ENCODE data around the gene SCYGR5.
A peak's percentile ranks its signal among the peaks of the same experiment; 100 is the strongest.

SCYGR5 gene

GRCh38 chr2:227687189-227687588, 20.6 kb downstream of the SCYGR5 start:
- no peaks in the 10 kb centered on the region for H3K9me3 ChIP-seq (ENCODE audit: insufficient read depth, low read depth, low read length)
- no peak overlapping the region for H3K4me2 ChIP-seq (ENCODE audit: low read length)
- no peaks in the 10 kb centered on the region for H3K4me1 ChIP-seq (ENCODE audit: control insufficient read depth in 1 of 2, insufficient read depth in 2 of 2, low read length in 2 of 2)
- H3K4me3 ChIP-seq (ENCODE audit: low read depth, low read length), result no peak overlapping the region
- H3K79me1 ChIP-seq (ENCODE audit: low read length), result no peaks in the 10 kb centered on the region
- no peaks in the 10 kb centered on the region for H3K27me3 ChIP-seq (ENCODE audit: insufficient read depth, low read length)
- H2BK120ac ChIP-seq (ENCODE audit: insufficient read depth, low read length, poor library complexity), result no peak overlapping the region
- no peak overlapping the region for H3K27ac ChIP-seq (ENCODE audit: low read depth, low read length)
- H3K18ac ChIP-seq (ENCODE audit: low read length), result no peak overlapping the region
- H2BK5ac ChIP-seq (ENCODE audit: low read depth, low read length, poor library complexity), result no peak overlapping the region
- H2BK12ac ChIP-seq (ENCODE audit: low read length), result no peak overlapping the region
- no peak overlapping the region for H3K4ac ChIP-seq (ENCODE audit: low read depth, low read length)
- no peak overlapping the region for H4K8ac ChIP-seq (ENCODE audit: low read depth, low read length)
- H3K14ac ChIP-seq (ENCODE audit: low read length), result no peak overlapping the region
- peaks cover 4% of the 10 kb centered on the region in 2 experiments for H3K36me3 ChIP-seq (ENCODE audit: control insufficient read depth in 1 of 2, insufficient read depth in 2 of 2, low read length in 2 of 2)
- no peak overlapping the region for H2AFZ ChIP-seq (ENCODE audit: insufficient read depth, low read length, poor library complexity)
- no CpG with 5 or more reads among the region's 3 CpGs for WGBS (ENCODE audit: extremely low coverage, insufficient coverage, insufficient read length)
- no peak overlapping the region for H3K9ac ChIP-seq (ENCODE audit: low read length)
- H2AK5ac ChIP-seq (ENCODE audit: low read length), result no peak overlapping the region
- peak in 1 of 2 donors; percentile 31 for DNase-seq
- no peaks in the 10 kb centered on the region for H3K79me2 ChIP-seq (ENCODE audit: control insufficient read depth, insufficient read depth, low read length, poor library complexity)
- H4K12ac ChIP-seq (ENCODE audit: low read depth, low read length), result no peak overlapping the region
- H3K23ac ChIP-seq (ENCODE audit: low read length), result no peak overlapping the region
- no peak overlapping the region for H4K91ac ChIP-seq (ENCODE audit: low read depth, low read length)

DNA sequence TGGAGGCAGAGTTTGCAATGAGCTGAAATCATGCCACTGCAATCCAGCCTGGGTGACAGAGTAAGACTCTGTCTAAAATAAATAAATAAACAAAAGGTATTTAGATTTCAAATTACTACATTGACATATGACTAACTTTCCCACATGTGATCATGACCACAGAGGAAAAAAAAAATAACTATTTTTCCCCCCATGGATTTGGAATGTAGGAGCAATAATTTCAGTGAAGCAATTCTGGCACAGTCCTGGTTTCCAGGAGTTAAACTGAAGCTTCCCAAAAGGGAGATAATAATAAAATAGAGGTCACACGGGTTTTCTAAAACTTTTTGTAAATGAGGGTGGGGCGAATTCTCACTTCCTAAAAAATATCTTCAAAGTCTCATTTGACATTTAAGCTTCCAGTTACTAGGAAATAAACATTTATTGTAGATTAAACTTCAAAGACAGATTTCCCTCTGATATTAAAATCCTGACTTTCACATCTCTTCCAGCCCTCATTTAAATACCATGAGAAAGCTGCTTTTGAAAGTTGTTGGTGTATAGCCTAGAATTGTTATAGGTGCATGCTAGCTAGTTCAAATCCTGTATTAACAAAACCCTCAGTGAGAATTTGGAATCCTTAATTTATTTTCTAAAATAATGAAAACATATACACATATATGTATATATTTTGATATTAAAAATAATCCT, 30.5 kb downstream of the SCYGR5 start:
- Histone ChIP-seq H2AFZ (ENCODE audit: insufficient read depth, low read length, poor library complexity) (no peak overlapping the region), H3K27ac (ENCODE audit: low read depth, low read length) (no peak overlapping the region), H3K18ac (ENCODE audit: low read length) (no peak overlapping the region), H3K23ac (ENCODE audit: low read length) (no peak overlapping the region), H2BK5ac (ENCODE audit: low read depth, low read length, poor library complexity) (no peak overlapping the region), H2AK5ac (ENCODE audit: low read length) (no peak overlapping the region), H2BK120ac (ENCODE audit: insufficient read depth, low read length, poor library complexity) (no peak overlapping the region), H4K12ac (ENCODE audit: low read depth, low read length) (no peak overlapping the region), H3K9me3 (ENCODE audit: insufficient read depth, low read depth, low read length) (peaks cover 1% of the 10 kb centered on the region), H3K27me3 (ENCODE audit: insufficient read depth, low read length) (no peaks in the 10 kb centered on the region), H3K36me3 (ENCODE audit: control insufficient read depth in 1 of 2, insufficient read depth in 2 of 2, low read length in 2 of 2) (peaks cover 5 to 8% of the 10 kb centered on the region in 2 experiments), H3K4me3 (ENCODE audit: low read depth, low read length) (no peak overlapping the region), H3K4me2 (ENCODE audit: low read length) (no peak overlapping the region), H3K79me1 (ENCODE audit: low read length) (peaks cover 2% of the 10 kb centered on the region), H3K14ac (ENCODE audit: low read length) (no peak overlapping the region), H3K9ac (ENCODE audit: low read length) (no peak overlapping the region), H2BK12ac (ENCODE audit: low read length) (no peak overlapping the region), H4K91ac (ENCODE audit: low read depth, low read length) (no peak overlapping the region), H4K8ac (ENCODE audit: low read depth, low read length) (no peak overlapping the region), H3K79me2 (ENCODE audit: control insufficient read depth, insufficient read depth, low read length, poor library complexity) (no peaks in the 10 kb centered on the region), H3K4me1 (ENCODE audit: control insufficient read depth in 1 of 2, insufficient read depth in 2 of 2, low read length in 2 of 2) (no peaks in the 10 kb centered on the region), H3K4ac (ENCODE audit: low read depth, low read length) (no peak overlapping the region)
- WGBS (ENCODE audit: extremely low coverage, insufficient coverage, insufficient read length), result no CpG with 5 or more reads among the region's 2 CpGs
- no peak for DNase-seq

GRCh38 chr2:227701556-227701955, 35.0 kb downstream of the SCYGR5 start:
- peaks cover 15% of the 10 kb centered on the region for H3K79me1 ChIP-seq (ENCODE audit: low read length)
- H3K23ac ChIP-seq (ENCODE audit: low read length), result no peak overlapping the region
- H3K4me1 ChIP-seq (ENCODE audit: control insufficient read depth in 1 of 2, insufficient read depth in 2 of 2, low read length in 2 of 2), result peaks cover 6 to 10% of the 10 kb centered on the region in 2 experiments
- no peak overlapping the region for H3K4me3 ChIP-seq (ENCODE audit: low read depth, low read length)
- H3K4ac ChIP-seq (ENCODE audit: low read depth, low read length), result no peak overlapping the region
- H3K79me2 ChIP-seq (ENCODE audit: control insufficient read depth, insufficient read depth, low read length, poor library complexity), result no peaks in the 10 kb centered on the region
- H3K9ac ChIP-seq (ENCODE audit: low read length), result no peak overlapping the region
- WGBS (ENCODE audit: extremely low coverage, insufficient coverage, insufficient read length), result no CpG with 5 or more reads among the region's 3 CpGs
- H4K12ac ChIP-seq (ENCODE audit: low read depth, low read length), result no peak overlapping the region
- peaks cover 5 to 8% of the 10 kb centered on the region in 2 experiments for H3K36me3 ChIP-seq (ENCODE audit: control insufficient read depth in 1 of 2, insufficient read depth in 2 of 2, low read length in 2 of 2)
- no peak for DNase-seq
- H2AFZ ChIP-seq (ENCODE audit: insufficient read depth, low read length, poor library complexity), result no peak overlapping the region
- H3K18ac ChIP-seq (ENCODE audit: low read length), result no peak overlapping the region
- H2BK5ac ChIP-seq (ENCODE audit: low read depth, low read length, poor library complexity), result no peak overlapping the region
- no peak overlapping the region for H3K4me2 ChIP-seq (ENCODE audit: low read length)
- H3K14ac ChIP-seq (ENCODE audit: low read length), result no peak overlapping the region
- no peak overlapping the region for H2BK12ac ChIP-seq (ENCODE audit: low read length)
- H4K91ac ChIP-seq (ENCODE audit: low read depth, low read length), result no peak overlapping the region
- H2AK5ac ChIP-seq (ENCODE audit: low read length), result no peak overlapping the region
- H3K27ac ChIP-seq (ENCODE audit: low read depth, low read length), result no peak overlapping the region
- H3K9me3 ChIP-seq (ENCODE audit: insufficient read depth, low read depth, low read length), result peaks cover 1% of the 10 kb centered on the region
- H3K27me3 ChIP-seq (ENCODE audit: insufficient read depth, low read length), result no peaks in the 10 kb centered on the region
- H2BK120ac ChIP-seq (ENCODE audit: insufficient read depth, low read length, poor library complexity), result no peak overlapping the region
- no peak overlapping the region for H4K8ac ChIP-seq (ENCODE audit: low read depth, low read length)

- H4K12ac ChIP-seq (ENCODE audit: low read depth, low read length), result no peak overlapping the region
- peak overlapping the region; percentile 70 for H2BK12ac ChIP-seq (ENCODE audit: low read length)
- H3K9me3 ChIP-seq (ENCODE audit: insufficient read depth, low read depth, low read length), result peaks cover 1% of the 10 kb centered on the region
- H2BK5ac ChIP-seq (ENCODE audit: low read depth, low read length, poor library complexity), result peak overlapping the region; percentile 94
- no peak overlapping the region for H3K14ac ChIP-seq (ENCODE audit: low read length)
- H2AK5ac ChIP-seq (ENCODE audit: low read length), result no peak overlapping the region
- WGBS (ENCODE audit: extremely low coverage, insufficient coverage, insufficient read length), result no CpG with 5 or more reads among the region's 4 CpGs
- H3K79me1 ChIP-seq (ENCODE audit: low read length), result peaks cover 15% of the 10 kb centered on the region
- no peak overlapping the region for H3K9ac ChIP-seq (ENCODE audit: low read length)
- H3K27me3 ChIP-seq (ENCODE audit: insufficient read depth, low read length), result no peaks in the 10 kb centered on the region
- no peak overlapping the region for H4K8ac ChIP-seq (ENCODE audit: low read depth, low read length)
- H3K23ac ChIP-seq (ENCODE audit: low read length), result no peak overlapping the region
- peak overlapping the region; percentile 48 for H3K4me2 ChIP-seq (ENCODE audit: low read length)
- H3K27ac ChIP-seq (ENCODE audit: low read depth, low read length), result peak overlapping the region; percentile 91
- peak overlapping the region; percentile 76 for H4K91ac ChIP-seq (ENCODE audit: low read depth, low read length)
- H3K4ac ChIP-seq (ENCODE audit: low read depth, low read length), result no peak overlapping the region
- H3K4me3 ChIP-seq (ENCODE audit: low read depth, low read length), result no peak overlapping the region
- H3K18ac ChIP-seq (ENCODE audit: low read length), result no peak overlapping the region
- H2AFZ ChIP-seq (ENCODE audit: insufficient read depth, low read length, poor library complexity), result no peak overlapping the region
- H3K36me3 ChIP-seq (ENCODE audit: control insufficient read depth in 1 of 2, insufficient read depth in 2 of 2, low read length in 2 of 2), result peaks cover 5 to 6% of the 10 kb centered on the region in 2 experiments
- peak overlapping the region; percentile 67 for H2BK120ac ChIP-seq (ENCODE audit: insufficient read depth, low read length, poor library complexity)
- H3K79me2 ChIP-seq (ENCODE audit: control insufficient read depth, insufficient read depth, low read length, poor library complexity), result no peaks in the 10 kb centered on the region
- DNase-seq, result peak; percentile 89 to 99
- peaks cover 6 to 10% of the 10 kb centered on the region in 2 experiments for H3K4me1 ChIP-seq (ENCODE audit: control insufficient read depth in 1 of 2, insufficient read depth in 2 of 2, low read length in 2 of 2)
Observed at GRCh38 chr2:227703280-227703732, 36.7 kb downstream of the SCYGR5 start.
